Lung (tissue), 16 donors: ENCODE data around the gene PIP5K1B. TPM values are rescaled to one million over a fixed set of nuclear protein-coding genes. Genes with fewer than 3 reads are reported as not detected.
A peak's percentile ranks its signal among the peaks of the same experiment; 100 is the strongest.

Experiments
- ATAC-seq: fragments of 200-7000 bp; cut with Tn5 transposase; one replicate; pipeline ENCODE4 v1.9.1; 2020; ENCODE audit warnings: moderate number of reproducible peaks; ENCODE audit not compliant: insufficient read depth, low FRiP score
- DNase-seq, 3 donors: peaks; one replicate each; pipeline ENCODE4 v3.0.0-alpha.2; 2013 to 2017
- H3K27ac ChIP-seq, 2 donors: one replicate each; pipeline ENCODE4 v1.5.1; 2013; ENCODE audit warnings: mild to moderate bottlenecking in 2 of 2, moderate library complexity in 2 of 2, control low read depth in 1 of 2, inconsistent platforms in 1 of 2, low read depth in 1 of 2, low read length in 1 of 2
- H3K27me3 ChIP-seq, 3 donors: one replicate each; pipeline ENCODE4 v1.5.1; 2013; ENCODE audit warnings: low read length in 2 of 3; ENCODE audit not compliant: control insufficient read depth in 3 of 3, insufficient read depth in 3 of 3
- H3K36me3 ChIP-seq, 4 donors: one replicate each; pipeline ENCODE4 v1.5.1; 2013; ENCODE audit warnings: low read length in 4 of 4, mild to moderate bottlenecking in 1 of 4, moderate library complexity in 1 of 4; ENCODE audit not compliant: control insufficient read depth in 4 of 4, insufficient read depth in 4 of 4
- H3K4me1 ChIP-seq, 5 donors: one replicate each; pipeline ENCODE4 v1.5.1; 2013; ENCODE audit warnings: low read length in 5 of 5, mild to moderate bottlenecking in 2 of 5, moderate library complexity in 1 of 5; ENCODE audit not compliant: control insufficient read depth in 5 of 5, insufficient read depth in 5 of 5
- H3K4me3 ChIP-seq: one replicate; pipeline ENCODE4 v1.5.1; 2013; ENCODE audit warnings: mild to moderate bottlenecking, control low read depth, moderate library complexity
- H3K9ac ChIP-seq, 2 donors: one replicate each; pipeline ENCODE4 v1.5.1; 2013; ENCODE audit warnings: low read length in 2 of 2, control low read depth in 1 of 2; ENCODE audit not compliant: insufficient read depth in 1 of 2
- H3K9me3 ChIP-seq, 4 donors: one replicate each; pipeline ENCODE4 v1.5.1; 2013; ENCODE audit warnings: low read length in 3 of 4, mild to moderate bottlenecking in 1 of 4, moderate library complexity in 1 of 4; ENCODE audit not compliant: control insufficient read depth in 4 of 4, insufficient read depth in 3 of 4
- WGBS, 2 donors: extraction: QIAGEN DNeasy Blood & Tissue Kit; methylation state at CpG; one replicate each; pipeline ENCODE4 v1.1.7; 2013; 5-methylcytosine and 5-hydroxymethylcytosine counted together
- long read RNA-seq, 5 donors: transcript quantifications; one replicate each; lab custom pipeline, GENCODE V29; 2026
- polyA plus RNA-seq, 2 donors: library from polyadenylated mRNA; stranded (reverse); fragments of 200-250 nt; gene quantifications; one replicate each; pipeline ENCODE4 v1.2.1, GENCODE V29; 2013
- total RNA-seq, 2 donors: library from RNA; depleted of rRNA in 1 of 2; stranded (reverse); fragments of >200 nt in 1 of 2; gene quantifications; one replicate each; pipeline ENCODE4 v1.2.1, GENCODE V29; 2014 to 2021
- TF ChIP-seq, protein P1 (sequence below): IDR thresholded peaks from 2 replicates; pipeline ENCODE4 v1.5.1; 2012; ENCODE audit warnings: mild to moderate bottlenecking; ENCODE audit errors: control extremely low read depth, extremely low read depth
- donor health status: control.
- donor health status: control.
- donor health status: Bipolar disorder and iron deficiency.
- donor health status: healthy.
- donor health status: DM: yes; HTN: yes; CAD: no.

PIP5K1B gene, protein sequence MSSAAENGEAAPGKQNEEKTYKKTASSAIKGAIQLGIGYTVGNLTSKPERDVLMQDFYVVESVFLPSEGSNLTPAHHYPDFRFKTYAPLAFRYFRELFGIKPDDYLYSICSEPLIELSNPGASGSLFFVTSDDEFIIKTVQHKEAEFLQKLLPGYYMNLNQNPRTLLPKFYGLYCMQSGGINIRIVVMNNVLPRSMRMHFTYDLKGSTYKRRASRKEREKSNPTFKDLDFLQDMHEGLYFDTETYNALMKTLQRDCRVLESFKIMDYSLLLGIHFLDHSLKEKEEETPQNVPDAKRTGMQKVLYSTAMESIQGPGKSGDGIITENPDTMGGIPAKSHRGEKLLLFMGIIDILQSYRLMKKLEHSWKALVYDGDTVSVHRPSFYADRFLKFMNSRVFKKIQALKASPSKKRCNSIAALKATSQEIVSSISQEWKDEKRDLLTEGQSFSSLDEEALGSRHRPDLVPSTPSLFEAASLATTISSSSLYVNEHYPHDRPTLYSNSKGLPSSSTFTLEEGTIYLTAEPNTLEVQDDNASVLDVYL
- total RNA-seq (10 to 100 TPM; 20.4 to 28.2 TPM), polyA plus RNA-seq (10 to 100 TPM in 1 of 2 donors, 1 to 10 TPM in 1; 6.6 to 10.8 TPM)
- long read RNA-seq, donor 1 = 0 reads
- long read RNA-seq, donor 2 = 0 reads
- long read RNA-seq, donor 3 = 0 reads
- long read RNA-seq, donor 4 = 0 reads
- long read RNA-seq, donor 5 = 0 reads

DNA sequence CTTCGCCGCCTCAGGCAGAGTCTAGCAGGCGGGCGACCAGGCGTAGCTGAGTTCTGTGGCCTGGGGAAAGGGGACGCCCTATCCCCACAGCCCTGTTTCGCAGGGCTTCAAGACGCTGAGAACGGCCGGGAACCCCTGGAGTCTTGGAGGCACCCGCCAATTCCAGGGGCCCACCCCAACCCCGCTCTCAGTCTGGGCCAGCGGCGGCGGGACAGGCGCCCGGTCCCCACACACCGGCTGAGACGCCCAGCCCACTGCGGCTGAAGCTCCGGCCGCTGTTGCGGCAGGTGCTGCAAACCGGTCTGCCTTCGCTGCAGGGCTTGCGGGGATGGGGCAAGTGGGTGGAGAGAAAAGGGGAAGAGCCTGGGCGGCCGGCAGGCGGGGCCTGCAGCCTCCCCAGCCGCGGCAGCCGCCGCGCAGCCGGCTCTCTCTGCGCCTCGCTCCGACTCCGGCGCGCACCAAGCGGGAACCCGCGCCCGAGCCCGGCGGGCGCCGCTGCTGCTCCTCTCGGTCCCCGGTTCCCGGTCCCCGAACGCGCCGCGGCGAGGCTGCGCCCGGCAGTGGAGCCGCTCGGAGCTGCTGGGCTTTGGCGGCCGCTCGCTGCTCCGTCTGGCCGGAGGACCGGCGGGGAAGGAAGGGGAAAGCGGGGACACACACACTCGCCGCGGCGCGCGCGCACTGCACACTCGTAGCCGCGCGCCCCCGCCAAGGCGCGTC lies at the start of gene PIP5K1B:
Gene PIP5K1B (plus strand): TSS at position 427 of the 717 bp plus-strand sequence. CDS start 117,375 bp downstream, outside the sequence.
- peak; percentile 70 to 80 (median 75) for DNase-seq
- no peak within 1 kb of the TSS for H3K9ac ChIP-seq

DNA sequence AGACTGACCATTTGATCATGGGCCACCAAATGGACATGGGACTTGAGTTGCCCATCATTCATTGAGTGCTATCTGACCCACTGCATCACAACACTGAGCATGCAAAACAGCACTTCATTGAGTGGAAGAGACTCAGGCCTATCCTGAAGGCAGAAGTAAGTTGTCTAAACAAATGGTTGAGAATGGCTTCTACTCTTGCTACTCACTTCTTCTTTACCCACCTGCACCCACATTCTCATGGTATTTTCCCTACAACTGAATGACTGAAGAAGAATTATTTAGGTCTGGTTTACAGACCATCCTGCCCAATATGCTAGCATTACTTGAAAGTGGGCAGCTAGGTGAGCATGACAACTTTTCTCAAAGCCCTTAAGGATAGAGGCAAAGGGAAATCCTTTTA lies 41.0 kb upstream of the PIP5K1B start:
- DNase-seq = no peak

More for the DNA sequence above, at the start of gene PIP5K1B:
- Histone ChIP-seq H3K27me3 (peaks cover 0 to 56% (median 41%) of the 10 kb centered on the region in 3 donors), H3K36me3 (no peaks in the 10 kb centered on the region), H3K9me3 (peaks cover 0 to 2% (median 0%) of the 10 kb centered on the region in 4 donors), H3K4me3 (peak within 1 kb of the TSS; percentile 64), H3K27ac (peak within 1 kb of the TSS; percentile 86 to 91), H3K4me1 (peaks cover 0 to 16% (median 5%) of the 10 kb centered on the region in 5 donors)
- ATAC-seq = peak; percentile 93
- 0% methylated on average over 48 to 84 of the region's 84 CpGs for WGBS, 2 donors
- TF ChIP-seq, protein P1, sequence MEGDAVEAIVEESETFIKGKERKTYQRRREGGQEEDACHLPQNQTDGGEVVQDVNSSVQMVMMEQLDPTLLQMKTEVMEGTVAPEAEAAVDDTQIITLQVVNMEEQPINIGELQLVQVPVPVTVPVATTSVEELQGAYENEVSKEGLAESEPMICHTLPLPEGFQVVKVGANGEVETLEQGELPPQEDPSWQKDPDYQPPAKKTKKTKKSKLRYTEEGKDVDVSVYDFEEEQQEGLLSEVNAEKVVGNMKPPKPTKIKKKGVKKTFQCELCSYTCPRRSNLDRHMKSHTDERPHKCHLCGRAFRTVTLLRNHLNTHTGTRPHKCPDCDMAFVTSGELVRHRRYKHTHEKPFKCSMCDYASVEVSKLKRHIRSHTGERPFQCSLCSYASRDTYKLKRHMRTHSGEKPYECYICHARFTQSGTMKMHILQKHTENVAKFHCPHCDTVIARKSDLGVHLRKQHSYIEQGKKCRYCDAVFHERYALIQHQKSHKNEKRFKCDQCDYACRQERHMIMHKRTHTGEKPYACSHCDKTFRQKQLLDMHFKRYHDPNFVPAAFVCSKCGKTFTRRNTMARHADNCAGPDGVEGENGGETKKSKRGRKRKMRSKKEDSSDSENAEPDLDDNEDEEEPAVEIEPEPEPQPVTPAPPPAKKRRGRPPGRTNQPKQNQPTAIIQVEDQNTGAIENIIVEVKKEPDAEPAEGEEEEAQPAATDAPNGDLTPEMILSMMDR = no peak

DNA sequence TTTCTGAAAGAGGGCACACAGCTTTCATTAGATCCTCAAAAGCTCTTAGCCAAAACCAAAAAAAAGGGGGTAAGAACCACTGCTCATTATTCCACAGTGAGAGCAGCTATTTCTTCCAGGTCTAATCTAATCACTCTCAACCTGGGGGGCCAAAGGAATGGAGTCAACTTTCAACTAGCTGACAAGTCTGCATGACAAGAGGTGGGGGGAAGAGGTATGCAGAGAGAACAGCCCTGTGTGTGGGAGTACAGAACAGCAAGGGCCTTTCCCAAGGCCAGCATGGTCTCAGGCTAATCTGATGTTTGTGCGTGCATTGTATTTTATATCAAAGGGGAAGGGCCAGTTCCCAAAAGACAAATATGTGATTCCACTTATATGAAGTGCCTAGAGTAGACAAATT lies 36.9 kb upstream of the PIP5K1B start:
- ATAC-seq = no peak
- Histone ChIP-seq H3K36me3 (no peaks in the 10 kb centered on the region), H3K9ac (no peak overlapping the region), H3K27ac (no peak overlapping the region), H3K4me1 (peaks cover 0 to 3% (median 0%) of the 10 kb centered on the region in 5 donors), H3K4me3 (no peak overlapping the region), H3K9me3 (peaks cover 0 to 4% (median 0%) of the 10 kb centered on the region in 4 donors), H3K27me3 (no peaks in the 10 kb centered on the region)
- no peak for DNase-seq
- TF ChIP-seq, protein P1 = no peak
- WGBS, 2 donors = 94 to 100% methylated on average over 1 of the region's 1 CpG

More for the DNA sequence above, 41.0 kb upstream of the PIP5K1B start:
- Histone ChIP-seq H3K27me3 (no peaks in the 10 kb centered on the region), H3K4me3 (no peak overlapping the region), H3K9me3 (peaks cover 0 to 4% (median 0%) of the 10 kb centered on the region in 4 donors), H3K4me1 (peaks cover 0 to under 1% (median 0%) of the 10 kb centered on the region in 5 donors), H3K36me3 (no peaks in the 10 kb centered on the region), H3K9ac (no peak overlapping the region), H3K27ac (no peak overlapping the region)
- no peak for ATAC-seq
- TF ChIP-seq, protein P1 = no peak
